Right kidney (tissue), 1 donor: ENCODE data around the gene RUFY4.
"Not testable (repeated sequence)": the region's sequence is repeated elsewhere in the genome, so short reads cannot be mapped to it uniquely, and the experiment has no call there.

Experiments
- DNase-seq: peaks from one replicate; pipeline ENCODE4 v3.0.0-alpha.2; 2016

RUFY4 gene

DNA sequence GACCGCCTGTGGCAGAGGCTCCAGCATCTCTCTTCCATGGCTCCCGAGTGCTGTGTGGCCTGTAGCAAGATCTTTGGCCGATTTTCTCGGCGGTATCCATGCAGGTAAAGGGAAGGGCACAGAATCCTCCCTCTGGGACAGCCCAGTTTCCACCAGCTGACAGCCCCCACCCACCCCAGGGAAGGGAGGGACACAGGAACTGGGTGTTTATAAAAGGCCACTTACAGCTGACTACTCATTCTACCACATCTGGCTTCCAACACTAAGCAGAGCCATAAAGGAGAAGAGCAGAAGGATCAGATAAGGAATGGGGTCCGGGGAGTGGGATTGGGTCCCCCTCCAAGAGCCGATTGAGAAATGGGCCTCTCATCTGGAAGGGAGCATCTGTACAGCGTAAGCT is 20.2 kb downstream of the RUFY4 start:
- no peak for DNase-seq

DNA sequence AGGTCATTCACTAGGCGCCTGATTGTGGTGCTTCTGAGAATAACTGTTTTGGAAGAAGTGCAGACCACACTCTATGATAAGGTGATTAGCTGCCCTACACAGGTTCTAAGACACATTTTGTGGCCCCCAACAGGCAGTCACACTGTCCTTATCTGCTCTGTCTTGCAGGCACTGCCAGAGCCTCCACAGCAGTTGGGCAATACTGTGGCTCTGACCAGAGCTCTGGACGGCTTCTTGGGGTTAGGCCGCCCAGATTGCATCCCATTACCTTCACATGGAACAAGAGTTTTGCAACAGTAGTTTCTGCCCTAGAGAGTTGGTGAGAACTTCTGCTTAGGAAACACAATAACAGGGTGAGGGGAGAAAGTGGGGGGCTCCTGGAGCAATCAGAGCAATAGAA is 22.7 kb downstream of the RUFY4 start:
- DNase-seq = no peak

- no peak for DNase-seq
These were observed 24.8 kb downstream of the RUFY4 start for GRCh38 chr2:218093879-218094278.

GRCh38 chr2:218095853-218096252 is 26.8 kb downstream of the RUFY4 start:
- no peak for DNase-seq

- DNase-seq = no peak
These were observed 28.9 kb downstream of the RUFY4 start for GRCh38 chr2:218097975-218098374.

DNA sequence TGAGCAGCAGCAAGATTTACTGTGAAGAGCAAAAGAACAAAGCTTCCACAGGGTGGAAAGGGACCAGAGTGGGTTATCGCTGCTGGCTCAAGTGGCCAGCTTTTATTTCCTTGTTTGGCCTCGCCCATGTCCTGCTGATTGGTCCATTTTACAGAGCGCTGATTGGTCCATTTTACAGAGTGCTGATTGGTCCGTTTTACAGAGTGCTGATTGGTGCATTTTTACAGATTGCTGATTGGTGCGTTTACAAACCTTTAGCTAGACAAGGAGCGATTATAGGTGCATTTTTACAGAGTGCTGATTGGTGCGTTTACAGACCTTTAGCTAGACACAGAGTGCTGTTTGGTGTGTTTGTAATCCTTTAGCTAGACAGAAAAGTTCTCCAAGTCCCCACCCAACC is 39.8 kb downstream of the RUFY4 start:
- DNase-seq = not testable (repeated sequence)

DNA sequence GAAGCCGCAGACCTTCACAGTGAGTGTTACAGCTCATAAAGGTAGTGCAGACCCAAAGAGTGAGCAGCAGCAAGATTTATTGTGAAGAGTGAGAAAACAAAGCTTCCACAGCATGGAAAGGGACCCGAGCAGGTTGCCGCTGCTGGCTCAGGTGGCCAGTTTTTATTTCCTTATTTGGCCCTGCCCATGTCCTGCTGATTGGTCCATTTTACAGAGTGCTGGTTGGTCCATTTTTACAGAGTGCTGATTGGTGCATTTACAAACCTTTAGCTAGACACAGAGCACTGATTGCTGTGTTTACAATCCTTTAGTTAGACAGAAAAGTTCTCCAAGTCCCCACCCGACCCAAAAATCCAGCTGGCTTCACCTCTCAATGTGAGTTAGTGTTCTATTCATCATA is 52.7 kb downstream of the RUFY4 start:
- not testable (repeated sequence) for DNase-seq

DNA sequence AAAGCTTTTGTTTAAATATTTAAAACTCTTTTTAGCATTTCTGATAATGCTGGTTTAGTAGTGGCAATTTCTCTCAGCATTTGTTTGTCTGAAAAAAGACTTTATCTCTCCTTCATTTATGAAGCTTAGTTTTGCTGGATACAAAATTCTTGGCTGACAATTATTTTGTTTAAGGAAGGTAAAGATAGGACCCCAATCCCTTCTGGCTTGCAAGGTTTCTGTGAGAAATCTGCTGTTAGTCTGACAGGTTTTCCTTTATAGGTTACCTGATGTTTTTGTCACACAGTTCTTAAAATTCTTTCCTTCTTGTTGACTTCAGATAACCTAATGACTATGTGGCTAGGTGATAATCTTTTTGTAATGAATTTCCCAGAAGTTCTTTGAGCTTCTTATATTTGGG is 53.2 kb downstream of the RUFY4 start:
- DNase-seq = not testable (repeated sequence)

GRCh38 chr2:218123986-218124385 is 54.9 kb downstream of the RUFY4 start:
- no peak for DNase-seq

DNA sequence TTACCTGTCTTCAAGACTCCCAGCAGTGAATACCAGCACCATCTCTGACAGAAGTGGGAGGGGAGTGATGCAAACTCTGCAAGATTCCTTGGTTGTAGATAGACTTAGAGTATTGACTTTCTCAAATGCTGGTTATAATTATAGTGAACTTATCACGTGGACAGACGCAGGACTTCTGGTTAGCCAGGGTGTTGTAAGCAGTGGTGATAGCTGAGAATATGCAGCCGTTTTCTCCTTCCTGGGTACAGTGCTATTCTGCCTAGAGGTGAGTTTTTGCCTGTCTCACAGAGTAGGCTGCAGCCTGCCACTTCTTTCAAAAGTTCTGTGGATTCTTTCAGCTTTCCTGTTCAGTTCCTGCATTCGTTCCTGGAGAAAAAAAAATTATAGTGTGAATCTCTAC is 56.0 kb downstream of the RUFY4 start:
- no peak for DNase-seq

DNA sequence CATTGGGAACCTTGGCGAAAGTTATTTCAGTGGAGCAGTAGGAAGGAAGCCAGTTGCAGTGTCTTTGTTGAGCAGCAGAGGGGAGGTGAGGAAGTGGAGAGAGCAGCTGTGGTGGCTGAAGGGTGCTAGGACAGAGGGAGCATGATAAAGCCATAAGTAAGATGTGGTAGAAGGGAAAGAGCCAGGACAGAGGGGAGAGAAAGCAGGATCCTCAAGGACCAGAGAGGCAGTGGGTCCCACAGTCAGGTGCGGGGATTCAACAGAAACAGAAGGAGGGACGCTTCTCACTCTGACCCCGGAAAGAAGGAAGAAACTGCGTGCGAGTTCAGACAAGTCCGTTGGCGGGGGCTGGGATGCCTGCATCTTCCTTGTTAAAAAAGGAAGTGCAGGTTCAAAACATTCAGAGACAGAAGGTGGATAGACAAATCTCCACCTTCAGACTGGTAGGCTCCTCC is 56.6 kb downstream of the RUFY4 start, which contains the start of gene CXCR2:
Gene CXCR2, plus strand, starts transcription at position 403 of the 455 bp plus-strand sequence. CDS start 8,774 bp downstream, outside the sequence.
- DNase-seq = no peak

DNA sequence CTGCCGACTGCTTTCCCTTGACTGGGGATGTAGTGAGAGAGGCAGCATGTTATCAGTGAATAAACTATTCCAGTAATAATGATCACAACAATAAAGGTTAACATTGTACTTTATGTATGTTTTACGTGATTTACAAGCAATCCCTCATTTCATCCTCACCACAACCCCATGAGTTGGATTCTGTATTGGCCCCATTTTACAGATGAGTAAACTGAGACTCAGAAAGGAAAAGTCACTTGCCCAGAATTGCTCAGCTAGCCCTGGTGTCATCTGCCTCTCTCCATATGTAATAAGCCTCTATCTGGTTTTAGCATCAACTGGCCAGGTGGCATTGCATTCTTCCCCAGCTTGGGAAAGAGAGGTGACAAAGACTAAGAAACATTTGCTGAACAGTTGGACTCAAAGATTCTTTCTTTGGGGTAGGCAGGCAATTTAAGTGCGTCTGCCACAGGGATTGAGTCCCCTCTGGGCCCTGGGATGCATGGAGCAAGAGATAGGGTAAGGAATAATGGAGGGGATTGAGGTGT is 58.9 kb downstream of the RUFY4 start:
- DNase-seq = no peak

DNA sequence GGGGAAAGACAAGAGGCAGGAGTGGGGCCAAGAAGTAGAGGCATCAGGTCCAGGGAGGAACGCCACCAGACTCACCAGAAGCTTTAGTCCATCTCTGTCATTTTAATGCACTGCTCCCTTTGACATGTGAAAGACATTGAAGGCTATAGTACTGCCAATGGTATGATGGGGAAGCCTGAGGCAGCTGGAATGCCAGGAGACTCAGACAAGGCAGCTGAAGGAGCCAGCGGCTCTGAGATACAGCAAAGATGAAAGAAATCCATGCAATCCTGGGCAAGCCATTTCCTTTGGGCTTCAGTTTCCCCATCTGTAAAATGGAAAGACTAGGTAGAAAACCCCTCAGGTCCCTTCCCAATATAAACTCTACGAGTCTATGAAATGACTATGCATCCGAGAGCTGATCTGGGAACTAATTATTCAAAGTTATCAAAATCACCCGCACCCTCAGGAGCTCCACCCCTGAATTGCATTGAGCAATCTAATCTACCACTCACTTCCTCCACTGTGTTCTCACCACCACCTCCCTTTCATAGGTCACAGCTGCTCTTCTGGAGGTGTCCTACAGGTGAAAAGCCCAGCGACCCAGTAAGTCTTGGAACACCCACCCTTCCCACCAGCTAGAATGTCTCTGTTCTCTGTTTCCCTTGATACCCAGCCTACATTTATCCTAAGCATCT is 59.9 kb downstream of the RUFY4 start:
- DNase-seq = no peak

GRCh38 chr2:218129458-218130135 is 60.5 kb downstream of the RUFY4 start:
- DNase-seq = no peak

GRCh38 chr2:218130377-218130776 is 61.3 kb downstream of the RUFY4 start:
- no peak for DNase-seq

GRCh38 chr2:218130822-218131221 is 61.8 kb downstream of the RUFY4 start:
- DNase-seq = no peak

DNA sequence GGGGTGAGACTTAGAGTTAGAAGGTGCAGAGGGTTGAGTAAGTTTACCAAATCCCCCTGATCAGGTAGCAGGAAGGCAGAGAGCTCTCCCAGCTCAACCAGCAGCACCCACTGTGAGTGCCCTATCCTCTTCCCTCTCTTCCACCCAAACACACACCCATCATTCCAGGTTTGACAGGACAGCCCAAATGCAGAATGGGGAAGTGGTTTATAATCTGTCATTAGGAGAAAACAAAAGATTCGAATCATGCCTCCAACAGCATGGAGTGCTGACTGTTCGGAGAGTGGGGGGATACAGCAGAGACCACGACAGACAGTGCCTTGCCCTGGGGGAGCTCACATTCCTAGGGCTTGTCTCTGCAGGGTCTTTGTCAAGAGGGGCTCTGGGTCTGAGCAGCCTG is 68.5 kb downstream of the RUFY4 start:
- DNase-seq = no peak

GRCh38 chr2:218138047-218138446 is 69.0 kb downstream of the RUFY4 start:
- no peak for DNase-seq
